HCT116 (cell line): ENCODE results near the gene LMCD1.

Source experiments
- CTCF ChIP-seq, 3 experiments: fragments of 200-600 bp in 1 of 3; sonication (generic) in 1 of 3; IDR thresholded peaks in 2 of 3; conservative IDR thresholded peaks in 1 of 3; 2 replicates each; pipeline ENCODE4 v1.5.1; 2012 to 2017; ENCODE audit warnings: low read depth in 2 of 3, low read length in 2 of 3, antibody characterized with exemption in 1 of 3, borderline replicate concordance in 1 of 3, control low read depth in 1 of 3, mild to moderate bottlenecking in 1 of 3, mixed read lengths in 1 of 3, mixed run types in 1 of 3, moderate library complexity in 1 of 3; ENCODE audit not compliant: insufficient read depth in 1 of 3
- REST ChIP-seq: IDR thresholded peaks from 2 replicates; pipeline ENCODE4 v1.6.1; 2012; ENCODE audit warnings: low read depth

GRCh38 chr3:8606701-8607231, 105.1 kb downstream of the LMCD1 start:
- TF ChIP-seq REST (no peak), CTCF (IDR thresholded peaks at IDR 0.05 in 2 of 3, conservative IDR thresholded peaks at IDR 0.05 in 1 of 3; ENCODE audit: borderline replicate concordance in 1 of 3, insufficient read depth in 1 of 3, low read depth in 2 of 3, low read length in 2 of 3) (no peak)
